Skeletal muscle satellite cell (primary cell): ENCODE measurements around the gene LPAR1.

Experiments used
- H3K27me3 ChIP-seq: 2 replicates; pipeline ENCODE4 v1.7.0; 2013; ENCODE audit warnings: low read length; ENCODE audit not compliant: control insufficient read depth, insufficient read depth
- H3K36me3 ChIP-seq: 2 replicates; pipeline ENCODE4 v1.7.0; 2013; ENCODE audit warnings: mild to moderate bottlenecking, control low read depth, low read length; ENCODE audit not compliant: insufficient read depth
- H3K4me1 ChIP-seq: 2 replicates; pipeline ENCODE4 v1.7.0; 2013; ENCODE audit warnings: low read length; ENCODE audit not compliant: control insufficient read depth, insufficient read depth
- H3K4me2 ChIP-seq: 2 replicates; pipeline ENCODE4 v1.7.0; 2013; ENCODE audit warnings: mild to moderate bottlenecking, low read length
- H3K4me3 ChIP-seq: 2 replicates; pipeline ENCODE4 v1.7.0; 2013; ENCODE audit warnings: low read length
- H3K9ac ChIP-seq: 2 replicates; pipeline ENCODE4 v1.7.0; 2013; ENCODE audit warnings: mild to moderate bottlenecking, low read depth, low read length, moderate library complexity
- H3K9me3 ChIP-seq: replicated peaks from 2 replicates; pipeline ENCODE4 v1.7.0; 2013; ENCODE audit warnings: mild to moderate bottlenecking, control low read depth, low read length

The LPAR1 gene

GRCh38 chr9:110890416-110890815, 147.9 kb downstream of the LPAR1 start:
- peaks cover 22% of the 10 kb centered on the region for H3K36me3 ChIP-seq
- H3K4me3 ChIP-seq: no peak overlapping the region
- peaks cover 36% of the 10 kb centered on the region for H3K4me1 ChIP-seq
- H3K27me3 ChIP-seq: no peaks in the 10 kb centered on the region
- no peak overlapping the region for H3K9ac ChIP-seq
- no peaks in the 10 kb centered on the region for H3K9me3 ChIP-seq
- H3K4me2 ChIP-seq: no peak overlapping the region

GRCh38 chr9:110887276-110887675, 151.0 kb downstream of the LPAR1 start:
- peak overlapping the region; percentile 12 for H3K9ac ChIP-seq
- no peaks in the 10 kb centered on the region for H3K27me3 ChIP-seq
- peaks cover 8% of the 10 kb centered on the region for H3K36me3 ChIP-seq
- H3K4me2 ChIP-seq: peak overlapping the region; percentile 3
- peaks cover 27% of the 10 kb centered on the region for H3K4me1 ChIP-seq
- H3K4me3 ChIP-seq: no peak overlapping the region
- H3K9me3 ChIP-seq: no peaks in the 10 kb centered on the region

GRCh38 chr9:110886832-110887231, 151.4 kb downstream of the LPAR1 start:
- Histone ChIP-seq H3K4me3 (no peak overlapping the region), H3K9me3 (no peaks in the 10 kb centered on the region), H3K4me2 (no peak overlapping the region), H3K4me1 (peaks cover 22% of the 10 kb centered on the region), H3K27me3 (no peaks in the 10 kb centered on the region), H3K36me3 (peaks cover 8% of the 10 kb centered on the region), H3K9ac (peak overlapping the region; percentile 12)

GRCh38 chr9:110880189-110880588, 158.1 kb downstream of the LPAR1 start:
- H3K9me3 ChIP-seq: no peaks in the 10 kb centered on the region
- peak overlapping the region; percentile 0 for H3K4me2 ChIP-seq
- no peaks in the 10 kb centered on the region for H3K27me3 ChIP-seq
- H3K4me1 ChIP-seq: peaks cover 19% of the 10 kb centered on the region
- peak overlapping the region; percentile 18 for H3K9ac ChIP-seq
- H3K4me3 ChIP-seq: no peak overlapping the region
- peaks cover 24% of the 10 kb centered on the region for H3K36me3 ChIP-seq

- no peaks in the 10 kb centered on the region for H3K27me3 ChIP-seq
- H3K4me2 ChIP-seq: no peak overlapping the region
- no peak overlapping the region for H3K9ac ChIP-seq
- no peak overlapping the region for H3K4me3 ChIP-seq
- no peaks in the 10 kb centered on the region for H3K9me3 ChIP-seq
- peaks cover 47% of the 10 kb centered on the region for H3K36me3 ChIP-seq
- peaks cover 19% of the 10 kb centered on the region for H3K4me1 ChIP-seq
These were observed 160.9 kb downstream of the LPAR1 start for GRCh38 chr9:110877374-110877773.

GRCh38 chr9:110876929-110877328, 161.3 kb downstream of the LPAR1 start:
- H3K36me3 ChIP-seq: peaks cover 52% of the 10 kb centered on the region
- H3K27me3 ChIP-seq: no peaks in the 10 kb centered on the region
- peaks cover 19% of the 10 kb centered on the region for H3K4me1 ChIP-seq
- no peak overlapping the region for H3K4me3 ChIP-seq
- H3K9me3 ChIP-seq: no peaks in the 10 kb centered on the region
- no peak overlapping the region for H3K4me2 ChIP-seq
- H3K9ac ChIP-seq: no peak overlapping the region

GRCh38 chr9:110874963-110875674, 163.2 kb downstream of the LPAR1 start:
- Histone ChIP-seq H3K4me2 (no peak overlapping the region), H3K9me3 (no peaks in the 10 kb centered on the region), H3K9ac (no peak overlapping the region), H3K27me3 (no peaks in the 10 kb centered on the region), H3K4me1 (peaks cover 11% of the 10 kb centered on the region), H3K4me3 (no peak overlapping the region), H3K36me3 (peaks cover 53% of the 10 kb centered on the region)

- H3K4me1 ChIP-seq: peaks cover under 1% of the 10 kb centered on the region
- H3K9ac ChIP-seq: no peak overlapping the region
- H3K36me3 ChIP-seq: peaks cover 46% of the 10 kb centered on the region
- no peaks in the 10 kb centered on the region for H3K27me3 ChIP-seq
- no peak overlapping the region for H3K4me2 ChIP-seq
- H3K4me3 ChIP-seq: no peak overlapping the region
- H3K9me3 ChIP-seq: no peaks in the 10 kb centered on the region
These were observed 165.3 kb downstream of the LPAR1 start for GRCh38 chr9:110872920-110873319.

- Histone ChIP-seq H3K4me2 (no peak overlapping the region), H3K9ac (no peak overlapping the region), H3K4me1 (no peaks in the 10 kb centered on the region), H3K27me3 (no peaks in the 10 kb centered on the region), H3K9me3 (no peaks in the 10 kb centered on the region), H3K36me3 (peaks cover 49% of the 10 kb centered on the region), H3K4me3 (no peak overlapping the region)
These were observed 166.5 kb downstream of the LPAR1 start for GRCh38 chr9:110871736-110872135.

- Histone ChIP-seq H3K4me2 (no peak overlapping the region), H3K4me3 (no peak overlapping the region)
These were observed 168.3 kb downstream of the LPAR1 start for GRCh38 chr9:110869931-110870330.

GRCh38 chr9:110864011-110864410, 174.3 kb downstream of the LPAR1 start:
- Histone ChIP-seq H3K4me2 (no peak overlapping the region), H3K27me3 (no peaks in the 10 kb centered on the region), H3K36me3 (peaks cover 14% of the 10 kb centered on the region), H3K9ac (no peak overlapping the region), H3K9me3 (peaks cover 19% of the 10 kb centered on the region), H3K4me1 (no peaks in the 10 kb centered on the region), H3K4me3 (no peak overlapping the region)

More at GRCh38 chr9:110869931-110870330, 168.3 kb downstream of the LPAR1 start:
- no peak overlapping the region for H3K9ac ChIP-seq
- no peaks in the 10 kb centered on the region for H3K27me3 ChIP-seq
- no peaks in the 10 kb centered on the region for H3K9me3 ChIP-seq
- H3K36me3 ChIP-seq: peaks cover 42% of the 10 kb centered on the region
- H3K4me1 ChIP-seq: no peaks in the 10 kb centered on the region
